ENCODE measurements around the gene ZMYND12. TPM values are rescaled to one million over a fixed set of nuclear protein-coding genes. Genes with fewer than 3 reads are reported as not detected.

ZMYND12 gene
- polyA plus RNA-seq, 1 experiment, result 0.66 TPM

DNA sequence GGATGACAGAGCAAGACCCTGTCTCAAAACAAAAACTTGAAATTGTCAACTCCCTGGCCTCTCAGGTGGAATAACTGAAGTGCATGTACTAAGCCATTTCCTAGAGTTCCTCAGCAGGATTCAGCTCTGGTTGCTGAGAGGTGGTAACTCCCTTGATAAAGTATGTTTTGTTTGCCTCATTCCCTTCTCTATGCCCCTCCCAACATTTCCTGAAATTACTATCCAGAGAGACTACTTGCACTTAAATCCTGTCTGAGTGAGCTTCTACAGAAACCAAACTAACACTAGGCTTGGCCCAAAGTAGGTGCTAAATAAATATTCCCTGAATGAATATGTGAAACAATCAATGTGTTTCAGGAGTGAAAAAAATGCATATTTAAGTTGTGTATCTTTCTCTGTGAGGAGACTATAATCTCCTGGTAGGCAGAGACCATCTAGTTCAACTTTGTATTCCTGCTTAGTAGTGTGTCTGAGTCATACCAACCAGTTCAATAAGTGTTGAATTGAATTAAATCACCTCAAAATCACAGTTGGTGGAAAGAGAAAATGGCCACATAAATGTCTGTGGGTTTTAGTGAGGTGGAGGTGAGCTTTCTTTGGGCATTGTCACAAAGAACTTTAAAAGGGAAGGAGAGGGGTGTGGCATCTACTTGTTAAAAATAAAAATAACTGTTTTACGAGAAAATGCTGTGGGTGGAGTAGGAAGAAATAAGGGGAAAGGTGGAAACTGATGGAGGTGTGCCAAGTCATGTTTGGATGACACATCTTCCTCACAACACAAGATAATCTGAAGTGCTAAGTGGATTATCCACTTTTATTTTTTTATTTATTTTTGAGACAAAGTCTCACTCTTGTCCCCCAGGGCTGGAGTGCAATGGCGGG is 62.6 kb downstream of the ZMYND12 start:
- TF ChIP-seq, protein P1, sequence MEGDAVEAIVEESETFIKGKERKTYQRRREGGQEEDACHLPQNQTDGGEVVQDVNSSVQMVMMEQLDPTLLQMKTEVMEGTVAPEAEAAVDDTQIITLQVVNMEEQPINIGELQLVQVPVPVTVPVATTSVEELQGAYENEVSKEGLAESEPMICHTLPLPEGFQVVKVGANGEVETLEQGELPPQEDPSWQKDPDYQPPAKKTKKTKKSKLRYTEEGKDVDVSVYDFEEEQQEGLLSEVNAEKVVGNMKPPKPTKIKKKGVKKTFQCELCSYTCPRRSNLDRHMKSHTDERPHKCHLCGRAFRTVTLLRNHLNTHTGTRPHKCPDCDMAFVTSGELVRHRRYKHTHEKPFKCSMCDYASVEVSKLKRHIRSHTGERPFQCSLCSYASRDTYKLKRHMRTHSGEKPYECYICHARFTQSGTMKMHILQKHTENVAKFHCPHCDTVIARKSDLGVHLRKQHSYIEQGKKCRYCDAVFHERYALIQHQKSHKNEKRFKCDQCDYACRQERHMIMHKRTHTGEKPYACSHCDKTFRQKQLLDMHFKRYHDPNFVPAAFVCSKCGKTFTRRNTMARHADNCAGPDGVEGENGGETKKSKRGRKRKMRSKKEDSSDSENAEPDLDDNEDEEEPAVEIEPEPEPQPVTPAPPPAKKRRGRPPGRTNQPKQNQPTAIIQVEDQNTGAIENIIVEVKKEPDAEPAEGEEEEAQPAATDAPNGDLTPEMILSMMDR (IDR thresholded peaks at IDR 0.05; ENCODE audit: insufficient read depth, low read depth, low read length), result no peak
- Histone ChIP-seq H3K4me3 (ENCODE audit: low read depth, low read length) (no peak overlapping the region), H3K27me3 (ENCODE audit: control insufficient read depth, insufficient read depth, low read length) (peaks cover 2% of the 10 kb centered on the region; the same call in 1 of the 2 replicates), H3K36me3 (ENCODE audit: control insufficient read depth, insufficient read depth, low read length) (no peaks in the 10 kb centered on the region)
- no peak for DNase-seq (ENCODE audit: low read depth)
- CTCF ChIA-PET, result no interaction called here
- POLR2A ChIA-PET, result no interaction called here

DNA sequence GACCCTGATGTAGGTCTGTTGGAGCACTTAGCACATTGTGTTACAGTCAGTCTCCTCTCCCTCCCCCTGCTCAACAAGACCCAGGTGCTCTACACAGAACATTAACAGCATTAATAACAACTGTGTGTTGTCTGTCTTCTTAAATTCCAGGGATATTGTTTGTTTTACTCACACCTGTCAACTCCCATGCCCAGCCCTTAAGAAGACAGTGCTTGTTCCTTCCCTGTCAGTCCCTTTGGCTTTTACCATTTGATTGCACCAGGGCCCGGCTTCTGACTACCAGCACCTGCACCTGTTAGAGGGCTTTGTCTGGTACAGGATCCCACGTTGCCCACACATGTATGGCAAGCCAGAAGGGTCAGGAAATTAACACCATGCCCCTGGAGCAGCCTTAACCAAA is 63.6 kb downstream of the ZMYND12 start:
- Histone ChIP-seq H3K4me3 (ENCODE audit: low read depth, low read length) (no peak overlapping the region), H3K36me3 (ENCODE audit: control insufficient read depth, insufficient read depth, low read length) (no peaks in the 10 kb centered on the region), H3K27me3 (ENCODE audit: control insufficient read depth, insufficient read depth, low read length) (peaks cover 2% of the 10 kb centered on the region; the same call in 1 of the 2 replicates)
- CTCF ChIA-PET, result no interaction called here
- no peak for DNase-seq (ENCODE audit: low read depth)
- POLR2A ChIA-PET, result no interaction called here
- TF ChIP-seq, protein P1 (IDR thresholded peaks at IDR 0.05; ENCODE audit: insufficient read depth, low read depth, low read length), result no peak

DNA sequence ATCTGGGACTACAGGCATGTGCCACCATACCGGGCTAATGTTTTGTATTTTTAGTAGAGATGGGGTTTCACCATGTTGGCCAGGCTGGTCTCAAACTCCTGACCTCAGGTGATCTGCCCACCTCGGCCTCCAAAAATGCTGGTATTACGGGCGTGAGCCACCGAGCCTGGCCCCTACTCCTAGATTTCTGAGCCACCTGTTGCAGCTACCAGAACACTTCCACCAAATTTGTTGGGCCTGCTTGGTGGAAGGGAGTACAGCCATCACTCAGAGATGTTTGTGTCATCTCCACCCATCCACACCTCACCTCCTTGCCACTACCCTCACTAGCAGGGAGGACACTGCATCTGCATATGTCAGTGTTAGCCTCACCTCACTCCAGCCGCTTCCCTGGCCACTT is 69.8 kb downstream of the ZMYND12 start:
- H3K36me3 ChIP-seq (ENCODE audit: control insufficient read depth, insufficient read depth, low read length), result no peaks in the 10 kb centered on the region
- H3K27me3 ChIP-seq (ENCODE audit: control insufficient read depth, insufficient read depth, low read length), result peaks cover 5% of the 10 kb centered on the region
- ChIA-PET CTCF (no interaction called here), POLR2A (no interaction called here)
- no peak for DNase-seq (ENCODE audit: low read depth)
- H3K4me3 ChIP-seq (ENCODE audit: low read depth, low read length), result no peak overlapping the region
- TF ChIP-seq, protein P1 (IDR thresholded peaks at IDR 0.05; ENCODE audit: insufficient read depth, low read depth, low read length), result no peak

DNA sequence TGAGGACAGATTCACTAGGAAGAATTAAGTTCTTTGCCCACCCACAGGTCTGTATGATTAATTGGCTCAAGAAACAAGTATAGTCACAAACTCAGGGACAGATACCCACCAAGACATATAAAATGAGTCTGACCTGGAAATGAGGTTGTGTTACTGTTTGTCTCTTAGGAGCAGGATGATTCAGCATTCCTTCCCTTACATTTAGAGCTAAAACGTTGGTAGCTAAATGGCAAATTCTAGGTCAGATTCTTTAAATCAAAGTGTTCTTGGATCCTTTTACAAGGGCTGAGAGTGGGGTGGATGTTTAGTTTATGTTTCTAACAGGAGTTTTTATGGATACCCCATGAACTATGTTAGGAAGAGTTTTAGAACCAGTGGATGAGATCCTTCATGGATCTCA is 70.5 kb downstream of the ZMYND12 start:
- Histone ChIP-seq H3K27me3 (ENCODE audit: control insufficient read depth, insufficient read depth, low read length) (peaks cover 4% of the 10 kb centered on the region), H3K4me3 (ENCODE audit: low read depth, low read length) (no peak overlapping the region), H3K36me3 (ENCODE audit: control insufficient read depth, insufficient read depth, low read length) (no peaks in the 10 kb centered on the region)
- no peak for DNase-seq (ENCODE audit: low read depth)
- ChIA-PET CTCF (interaction anchor here (0.7 to 1.5 kb wide), 3 partner anchors 9 to 213 kb away, joined by 3 to 5 read pairs (median 4); no protein-coding TSS in a partner anchor), POLR2A (no interaction called here)
- TF ChIP-seq, protein P1 (IDR thresholded peaks at IDR 0.05; ENCODE audit: insufficient read depth, low read depth, low read length), result no peak

DNA sequence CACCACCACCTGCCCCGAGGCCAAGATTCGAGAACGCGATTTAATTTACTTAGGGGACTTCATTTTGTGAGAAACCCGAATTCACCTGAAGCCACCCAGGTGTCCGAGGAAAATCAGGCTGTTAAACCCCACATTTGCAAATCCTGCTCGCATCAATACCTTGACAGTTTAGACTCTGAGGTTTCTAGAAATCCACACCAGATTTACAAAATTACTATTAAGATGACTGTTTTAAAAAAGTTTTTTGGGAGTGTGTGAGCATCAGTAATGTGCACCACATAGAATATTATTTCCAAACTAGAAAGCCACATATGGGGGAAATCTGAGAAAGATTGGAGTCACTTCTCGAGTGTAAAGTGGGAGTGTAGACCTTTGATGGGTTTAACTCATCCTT is 74.5 kb downstream of the ZMYND12 start:
- Histone ChIP-seq H3K27me3 (ENCODE audit: control insufficient read depth, insufficient read depth, low read length) (peaks cover 7% of the 10 kb centered on the region), H3K4me3 (ENCODE audit: low read depth, low read length) (no peak overlapping the region; the same call in none of the 2 replicates), H3K36me3 (ENCODE audit: control insufficient read depth, insufficient read depth, low read length) (no peaks in the 10 kb centered on the region)
- DNase-seq (ENCODE audit: low read depth), result no peak
- CTCF ChIA-PET, result no interaction called here
- POLR2A ChIA-PET, result no interaction called here
- TF ChIP-seq, protein P1 (IDR thresholded peaks at IDR 0.05; ENCODE audit: insufficient read depth, low read depth, low read length), result no peak

Measured in BJ (cell line).